Ammon's horn (tissue), 1 donor: ENCODE results near the gene C2orf92.

ENCODE experiments used
- DNase-seq: peaks from one replicate; pipeline ENCODE4 v3.0.0-alpha.2; 2016; ENCODE audit warnings: low spot score

C2orf92 gene

GRCh38 chr2:97745474-97746174 lies 76.1 kb downstream of the C2orf92 start:
- no peak for DNase-seq

- no peak for DNase-seq
Observed at GRCh38 chr2:97747285-97747684, 77.8 kb downstream of the C2orf92 start.

- DNase-seq = no peak
Observed at GRCh38 chr2:97747716-97748115, 78.2 kb downstream of the C2orf92 start.

GRCh38 chr2:97749581-97749980 lies 80.1 kb downstream of the C2orf92 start:
- no peak for DNase-seq

GRCh38 chr2:97750017-97750416 lies 80.5 kb downstream of the C2orf92 start:
- no peak for DNase-seq

GRCh38 chr2:97751752-97752151 lies 82.2 kb downstream of the C2orf92 start:
- DNase-seq = no peak
